ENCODE measurements around the gene C3orf49.

C3orf49 gene

GRCh38 chr3:63819151-63819398 is at the start of gene C3orf49:
Gene C3orf49, plus strand, starts transcription at chr3:63819299. Its CDS starts 173 bp downstream, at chr3:63819472.
- no peak for DNase-seq (ENCODE audit: low read depth in 3 of 3)

DNA sequence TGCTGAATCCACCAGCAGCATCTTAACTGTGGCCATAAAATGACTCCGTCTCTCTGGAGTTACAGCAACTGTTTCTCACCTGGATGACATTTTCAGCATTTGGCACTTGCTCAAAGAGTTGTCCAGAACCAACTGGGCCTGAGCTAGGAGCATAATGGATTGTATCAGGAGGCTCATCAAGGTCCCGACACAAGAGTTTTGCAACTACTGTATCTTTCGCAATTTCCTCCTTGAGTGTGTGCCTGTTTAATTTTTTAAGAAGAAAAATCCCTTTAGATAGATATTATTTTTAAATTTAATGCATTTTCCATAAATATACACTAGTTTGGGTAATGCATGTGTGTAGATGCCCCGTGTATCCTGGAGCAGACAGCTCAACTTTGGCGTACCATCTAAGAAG is 44.3 kb upstream of the C3orf49 start:
- no peak for DNase-seq (ENCODE audit: low read depth in 3 of 3)

- no peak for DNase-seq (ENCODE audit: low read depth in 3 of 3)
Observed at GRCh38 chr3:63779227-63779626, 39.9 kb upstream of the C3orf49 start.

GRCh38 chr3:63791974-63792373 is 27.1 kb upstream of the C3orf49 start:
- no peak for DNase-seq (ENCODE audit: low read depth in 3 of 3)

DNA sequence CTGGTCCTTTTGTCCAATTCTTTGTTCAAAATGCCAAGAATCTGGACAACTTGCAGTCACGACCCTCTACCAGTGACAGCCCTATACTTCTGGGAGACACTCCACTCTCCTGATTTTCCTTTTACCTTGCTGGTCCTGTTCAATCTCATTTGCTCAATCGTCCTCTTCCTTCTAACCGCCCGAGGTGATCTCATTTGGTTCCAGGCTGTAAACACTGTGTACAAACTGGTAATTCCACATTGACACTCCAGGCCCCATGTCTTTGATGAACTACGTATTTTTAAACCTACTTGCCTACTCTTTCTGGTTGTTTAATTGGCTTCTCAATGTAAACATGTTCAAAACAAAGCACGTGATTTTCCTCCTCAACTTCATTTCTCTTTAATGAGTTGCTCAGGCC is 23.7 kb upstream of the C3orf49 start:
- no peak for DNase-seq (ENCODE audit: low read depth in 3 of 3)

- DNase-seq (ENCODE audit: low read depth in 3 of 3), result no peak
Observed at GRCh38 chr3:63798544-63798943, 20.6 kb upstream of the C3orf49 start.

- DNase-seq (ENCODE audit: low read depth in 3 of 3), result no peak
Observed at GRCh38 chr3:63798949-63799348, 20.1 kb upstream of the C3orf49 start.

- no peak for DNase-seq (ENCODE audit: low read depth in 3 of 3)
Observed at GRCh38 chr3:63800097-63800496, 19.0 kb upstream of the C3orf49 start.

- no peak for DNase-seq (ENCODE audit: low read depth in 3 of 3)
Observed at GRCh38 chr3:63803911-63804310, 15.2 kb upstream of the C3orf49 start.

DNA sequence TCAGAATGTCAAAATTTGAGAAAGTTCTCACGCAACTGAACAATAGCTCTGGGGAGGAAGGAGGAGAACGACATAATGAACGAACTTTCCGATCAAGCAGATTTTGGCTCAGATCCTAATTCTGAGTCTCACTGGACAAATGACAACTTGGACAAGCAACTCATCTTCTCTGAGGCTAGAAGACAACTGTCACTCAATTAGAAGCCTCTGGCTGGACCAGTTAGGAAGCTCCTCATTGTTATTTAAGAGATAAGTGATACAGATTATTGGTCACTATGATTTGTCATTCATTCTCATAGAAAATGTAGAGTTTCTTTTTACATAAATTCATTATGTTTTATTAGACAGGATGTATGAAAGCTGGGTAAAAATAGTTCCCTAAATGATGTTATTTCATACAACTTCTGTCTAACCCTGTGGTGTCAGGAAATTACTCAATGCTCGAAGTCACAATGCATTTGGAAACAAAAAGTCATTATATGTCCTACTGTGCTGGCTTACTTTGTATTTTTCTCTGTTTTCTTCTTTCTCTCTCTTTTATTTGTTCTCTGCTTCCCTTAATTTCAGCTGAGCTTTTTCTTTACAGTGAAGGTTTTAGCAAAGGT is 11.0 kb upstream of the C3orf49 start:
- no peak for DNase-seq (ENCODE audit: low read depth in 3 of 3)

DNA sequence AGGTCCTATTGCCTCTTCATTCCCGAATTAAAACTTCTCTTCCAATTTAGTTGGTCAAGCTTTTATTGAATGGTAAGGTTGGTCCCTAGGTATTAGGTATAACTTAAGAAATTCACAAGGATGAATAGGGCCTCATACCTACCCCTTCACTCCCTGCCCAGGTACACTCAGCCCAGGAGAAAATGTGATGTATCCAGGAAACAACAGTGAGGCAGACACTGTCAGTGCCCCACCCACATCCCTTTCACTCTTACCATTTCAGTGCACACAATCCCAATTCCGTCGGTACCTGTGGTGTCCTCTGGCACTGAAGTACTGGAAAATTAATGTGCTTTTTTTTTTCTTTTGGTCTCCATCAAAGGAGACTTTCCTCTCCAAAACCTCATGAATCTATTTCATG is 10.5 kb upstream of the C3orf49 start:
- DNase-seq (ENCODE audit: low read depth in 3 of 3), result no peak

DNA sequence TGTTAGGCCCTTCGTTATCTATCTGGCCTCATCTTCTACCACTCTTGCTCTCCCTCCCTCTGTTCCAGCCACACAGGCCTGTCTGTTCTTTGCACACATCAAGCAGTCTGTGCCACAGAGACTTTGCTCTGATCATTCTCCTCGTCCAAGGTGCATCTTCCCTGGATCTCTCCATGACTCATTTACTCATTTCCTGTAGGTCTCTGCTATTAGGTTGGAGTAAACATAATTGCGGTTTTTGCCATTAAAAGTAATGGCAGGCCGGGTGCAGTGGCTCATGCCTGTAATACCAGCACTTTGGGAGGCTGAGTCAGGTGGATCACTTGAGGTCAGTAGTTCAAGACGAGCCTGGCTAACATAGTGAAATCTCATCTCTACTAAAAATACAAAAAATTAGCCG is 9.5 kb upstream of the C3orf49 start:
- DNase-seq (ENCODE audit: low read depth in 3 of 3), result no peak

- DNase-seq (ENCODE audit: low read depth in 3 of 3), result no peak
Observed at GRCh38 chr3:63814237-63814636, 4.9 kb upstream of the C3orf49 start.

DNA sequence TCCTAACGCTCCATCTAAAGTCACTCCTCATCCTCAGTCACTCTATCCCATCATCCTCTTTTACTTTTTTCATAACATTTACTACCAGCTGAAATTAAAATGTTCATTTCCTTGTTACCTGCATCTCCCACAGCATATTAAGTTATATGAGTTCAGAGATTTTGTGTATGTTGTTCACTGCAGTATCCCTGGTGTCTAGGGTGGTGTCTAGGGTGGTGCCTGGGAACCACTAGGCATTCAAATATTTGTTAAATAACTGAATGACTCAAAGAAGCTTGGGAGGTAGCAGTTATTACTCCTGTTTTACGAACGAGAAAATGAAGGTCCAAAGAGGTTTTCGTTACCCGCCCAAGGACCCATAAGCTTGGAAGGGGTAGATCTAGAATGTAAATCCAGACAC is 1.9 kb upstream of the C3orf49 start:
- DNase-seq (ENCODE audit: low read depth in 3 of 3), result no peak

DNA sequence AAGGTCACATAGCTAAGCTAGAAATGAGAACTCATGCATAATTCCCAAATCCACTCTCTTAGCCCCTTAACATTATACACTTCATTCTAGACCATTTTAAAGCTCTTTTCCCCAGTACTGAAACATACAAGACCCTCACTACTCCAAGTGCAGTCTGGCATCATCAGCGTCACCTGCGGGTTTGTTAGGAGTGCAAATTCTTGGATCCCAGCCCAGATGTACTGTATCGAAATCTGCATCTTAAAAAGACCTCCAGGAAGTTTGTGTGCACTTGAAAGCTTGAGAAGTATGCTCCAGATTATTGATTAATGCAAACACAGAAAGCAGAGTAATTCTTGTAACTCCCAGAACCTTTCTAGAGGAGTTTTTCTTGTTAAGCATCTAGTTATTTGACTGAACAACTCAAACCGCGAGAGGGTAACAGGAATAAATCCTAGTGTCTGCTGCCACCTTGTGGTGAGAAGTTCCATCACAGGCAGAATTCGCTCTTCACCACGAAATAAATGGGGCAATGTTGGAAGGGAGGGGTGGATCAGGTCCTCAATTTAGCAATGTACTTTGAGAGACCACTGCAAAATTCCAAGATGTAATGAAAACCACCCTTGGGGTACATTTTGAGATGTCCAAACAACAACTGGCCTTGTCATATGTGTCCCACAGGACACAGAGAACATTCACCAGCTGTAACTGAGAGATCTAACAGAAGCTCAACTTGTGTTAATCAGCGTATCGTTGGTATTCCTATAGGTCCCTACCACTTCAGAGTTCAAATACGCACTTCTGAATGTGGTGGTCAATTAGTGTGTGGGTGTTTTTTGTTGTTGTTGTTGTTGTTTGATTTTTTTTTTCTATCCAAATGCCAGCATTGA is 583 bp upstream of the C3orf49 start:
- DNase-seq (ENCODE audit: low read depth in 3 of 3), result peak; percentile 21 to 42 (median 34)

DNA sequence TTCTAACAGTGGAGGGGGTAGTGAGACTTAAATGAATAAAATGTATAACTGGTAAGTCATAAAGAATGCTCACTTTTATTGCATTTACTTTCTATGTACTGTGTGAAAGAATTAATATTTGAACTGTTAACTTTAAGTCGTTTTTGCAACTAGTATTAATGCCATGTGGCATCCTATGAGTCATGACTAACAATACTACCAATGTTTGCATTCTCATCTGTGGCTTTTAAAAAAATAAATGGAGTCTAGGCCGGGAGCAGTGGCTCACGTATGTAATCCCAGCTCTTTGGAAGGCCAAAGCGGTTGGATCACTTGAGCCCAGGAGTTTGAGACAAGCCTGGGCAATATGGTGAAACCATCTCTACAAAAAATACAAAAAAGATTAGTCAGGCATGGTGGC is 5.2 kb downstream of the C3orf49 start:
- no peak for DNase-seq (ENCODE audit: low read depth in 3 of 3)

DNA sequence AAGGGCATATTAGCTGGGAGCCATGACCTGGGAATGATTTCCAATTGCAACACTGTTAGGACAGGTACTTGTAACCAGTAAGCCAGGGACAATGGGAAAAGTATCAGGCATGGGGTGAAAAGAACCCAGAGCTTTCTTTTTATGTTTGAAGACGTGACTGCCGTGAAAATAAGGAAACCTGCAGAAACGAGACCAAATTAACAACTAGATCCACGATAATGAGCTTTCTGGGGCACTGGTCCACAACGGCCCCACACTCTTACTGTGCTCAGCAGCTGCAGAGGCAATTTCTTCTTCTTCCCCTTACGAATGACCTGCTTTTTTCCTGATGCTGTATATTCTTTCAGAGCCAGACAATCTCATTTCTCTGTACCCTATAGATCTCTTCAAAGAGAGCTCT is 11.4 kb downstream of the C3orf49 start:
- DNase-seq (ENCODE audit: low read depth in 3 of 3), result no peak

- DNase-seq (ENCODE audit: low read depth in 3 of 3), result no peak
Observed at GRCh38 chr3:63832395-63832794, 13.3 kb downstream of the C3orf49 start.

GRCh38 chr3:63841704-63842103 is 22.6 kb downstream of the C3orf49 start:
- DNase-seq (ENCODE audit: low read depth in 3 of 3), result no peak

DNA sequence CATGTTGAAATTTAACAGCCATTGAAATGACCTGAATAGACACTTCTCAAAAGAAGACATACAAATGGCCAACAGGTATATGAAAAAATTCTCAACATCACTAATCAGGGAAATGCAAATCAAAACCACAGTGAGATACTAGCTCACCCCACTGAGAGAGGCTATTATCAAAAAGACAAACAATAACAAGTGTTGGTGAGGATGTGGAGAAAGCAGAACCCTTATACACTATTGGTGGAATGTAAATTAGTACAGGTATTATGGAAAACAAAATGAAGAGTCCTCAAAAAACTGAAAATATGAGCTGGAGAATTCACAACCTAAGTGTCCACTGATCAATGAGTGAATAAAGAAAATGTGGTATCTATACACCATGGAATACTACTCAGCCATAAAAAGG is 23.0 kb downstream of the C3orf49 start:
- DNase-seq (ENCODE audit: low read depth in 3 of 3), result no peak

GRCh38 chr3:63845215-63845614 is 26.1 kb downstream of the C3orf49 start:
- DNase-seq (ENCODE audit: low read depth in 3 of 3), result no peak

- DNase-seq (ENCODE audit: low read depth in 3 of 3), result no peak
Observed at GRCh38 chr3:63847718-63848450, 28.8 kb downstream of the C3orf49 start.

DNA sequence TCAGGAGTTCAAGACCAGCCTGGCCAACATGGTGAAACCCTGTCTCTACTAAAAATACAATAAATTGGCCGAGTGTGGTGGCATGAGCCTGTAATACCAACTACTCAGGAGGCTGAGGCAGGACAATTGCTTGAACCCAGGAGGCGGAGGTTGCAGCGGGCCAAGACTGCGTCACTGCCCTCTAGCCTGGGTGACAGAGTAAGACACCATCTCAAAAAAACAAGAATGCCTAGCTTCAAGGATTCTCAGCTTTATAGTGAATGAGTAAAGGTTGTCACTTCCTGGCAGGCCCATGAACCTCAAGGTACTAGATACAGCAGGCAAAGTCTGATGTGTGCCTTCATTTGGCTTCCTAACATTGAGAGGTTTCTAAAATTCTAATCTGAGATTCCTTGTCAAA is 30.1 kb downstream of the C3orf49 start:
- DNase-seq (ENCODE audit: low read depth in 3 of 3), result no peak
